H9 (cell line): Measurements from ENCODE around the gene CORO7. TPM values are rescaled to one million over a fixed set of nuclear protein-coding genes. Genes with fewer than 3 reads are reported as not detected.

Experiments
- DNase-seq: peaks from one replicate; pipeline ENCODE4 v3.0.0-alpha.2; 2017
- H2AFZ ChIP-seq: one replicate; pipeline ENCODE4 v1.6.1; 2013; ENCODE audit warnings: mild to moderate bottlenecking, low read length, control low read depth, moderate library complexity
- H2AK5ac ChIP-seq: 2 replicates; pipeline ENCODE4 v1.6.1; 2013; ENCODE audit warnings: low read length, control low read depth, mixed read lengths; ENCODE audit not compliant: insufficient read length
- H2BK120ac ChIP-seq: one replicate; pipeline ENCODE4 v1.6.1; 2013; ENCODE audit warnings: low read depth, mild to moderate bottlenecking, low read length, control low read depth, inconsistent platforms; ENCODE audit not compliant: poor library complexity, severe bottlenecking
- H2BK12ac ChIP-seq: 2 replicates; pipeline ENCODE4 v1.6.1; 2013; ENCODE audit warnings: low read length, control low read depth, mixed read lengths, low read depth; ENCODE audit not compliant: insufficient read length
- H2BK15ac ChIP-seq: 2 replicates; pipeline ENCODE4 v1.6.1; 2013; ENCODE audit warnings: low read depth, low read length, control low read depth
- H2BK20ac ChIP-seq: one replicate; pipeline ENCODE4 v1.6.1; 2013; ENCODE audit warnings: low read depth, mild to moderate bottlenecking, low read length, control low read depth, inconsistent platforms; ENCODE audit not compliant: poor library complexity, severe bottlenecking
- H2BK5ac ChIP-seq: 2 replicates; pipeline ENCODE4 v1.6.1; 2013; ENCODE audit warnings: low read length, control low read depth, mixed read lengths; ENCODE audit not compliant: insufficient read length
- H3K14ac ChIP-seq: 2 replicates; pipeline ENCODE4 v1.6.1; 2013; ENCODE audit warnings: low read length, control low read depth; ENCODE audit not compliant: insufficient read depth
- H3K18ac ChIP-seq: 2 replicates; pipeline ENCODE4 v1.6.1; 2013; ENCODE audit warnings: low read depth, mild to moderate bottlenecking, mixed read lengths, low read length, control low read depth; ENCODE audit not compliant: insufficient read length
- H3K23ac ChIP-seq: 2 replicates; pipeline ENCODE4 v1.6.1; 2013; ENCODE audit warnings: low read length, control low read depth, mixed read lengths, low read depth; ENCODE audit not compliant: insufficient read length
- H3K23me2 ChIP-seq: 2 replicates; pipeline ENCODE4 v1.6.1; 2013; ENCODE audit warnings: low read depth, mild to moderate bottlenecking, mixed read lengths, low read length, control low read depth; ENCODE audit not compliant: insufficient read length, poor library complexity, severe bottlenecking
- H3K27ac ChIP-seq: 2 replicates; pipeline ENCODE4 v1.5.1; 2013; ENCODE audit warnings: low read length, control low read depth, mixed read lengths, low read depth; ENCODE audit not compliant: insufficient read length
- H3K27me3 ChIP-seq: 2 replicates; pipeline ENCODE4 v1.6.1; 2013; ENCODE audit warnings: low read length, control low read depth, inconsistent platforms; ENCODE audit not compliant: insufficient read depth
- H3K4ac ChIP-seq: 2 replicates; pipeline ENCODE4 v1.6.1; 2013; ENCODE audit warnings: low read depth, mild to moderate bottlenecking, control low read depth, inconsistent platforms, low read length, moderate library complexity
- H3K4me1 ChIP-seq: 2 replicates; pipeline ENCODE4 v1.6.1; 2013; ENCODE audit warnings: low read length, control low read depth, inconsistent platforms; ENCODE audit not compliant: insufficient read depth
- H3K4me2 ChIP-seq: 2 replicates; pipeline ENCODE4 v1.6.1; 2013; ENCODE audit warnings: low read length, control low read depth, mixed read lengths; ENCODE audit not compliant: insufficient read length, insufficient read depth
- H3K56ac ChIP-seq: 2 replicates; pipeline ENCODE4 v1.6.1; 2013; ENCODE audit warnings: low read depth, mild to moderate bottlenecking, mixed read lengths, low read length, control low read depth; ENCODE audit not compliant: insufficient read length
- H3K79me1 ChIP-seq: 2 replicates; pipeline ENCODE4 v1.6.1; 2013; ENCODE audit warnings: low read depth, mild to moderate bottlenecking, moderate library complexity, low read length, control low read depth, inconsistent platforms; ENCODE audit not compliant: insufficient read depth, poor library complexity, severe bottlenecking
- H3K79me2 ChIP-seq: 2 replicates; pipeline ENCODE4 v1.6.1; 2013; ENCODE audit warnings: low read length, control low read depth, inconsistent platforms; ENCODE audit not compliant: insufficient read depth
- H3K9ac ChIP-seq: 2 replicates; pipeline ENCODE4 v1.6.1; 2013; ENCODE audit warnings: low read length, control low read depth, mixed read lengths; ENCODE audit not compliant: insufficient read length; ENCODE audit errors: extremely low read depth
- H3K9me3 ChIP-seq: one replicate; pipeline ENCODE4 v1.6.1; 2013; ENCODE audit warnings: low read depth, low read length, inconsistent platforms; ENCODE audit not compliant: control insufficient read depth
- H3T11ph ChIP-seq: one replicate; pipeline ENCODE4 v1.6.1; 2013; ENCODE audit warnings: mild to moderate bottlenecking, low read length, control low read depth, inconsistent platforms
- H4K20me1 ChIP-seq: one replicate; pipeline ENCODE4 v1.6.1; 2013; ENCODE audit not compliant: control insufficient read depth, insufficient read length, insufficient read depth
- H4K5ac ChIP-seq: 2 replicates; pipeline ENCODE4 v1.6.1; 2013; ENCODE audit warnings: low read depth, mild to moderate bottlenecking, mixed read lengths, low read length, control low read depth; ENCODE audit not compliant: insufficient read length
- H4K8ac ChIP-seq: replicated peaks from 2 replicates; pipeline ENCODE4 v1.6.1; 2013; ENCODE audit warnings: low read length, control low read depth, mixed read lengths, low read depth; ENCODE audit not compliant: insufficient read length
- H4K91ac ChIP-seq: 2 replicates; pipeline ENCODE4 v1.6.1; 2013; ENCODE audit warnings: low read depth, mild to moderate bottlenecking, moderate library complexity, mixed read lengths, low read length, control low read depth; ENCODE audit not compliant: insufficient read length
- H3K27ac Mint-ChIP-seq, 3 experiments: 2 replicates in 2 of 3; 3 replicates in 1 of 3; pipeline ENCODE4 v1.8.0; 2020 to 2021; ENCODE audit warnings: mixed read lengths in 3 of 3, mild to moderate bottlenecking in 1 of 3, moderate library complexity in 1 of 3
- H3K27me3 Mint-ChIP-seq: 2 replicates; pipeline ENCODE4 v1.8.0; 2021; ENCODE audit warnings: low read depth, mild to moderate bottlenecking, moderate library complexity, mixed read lengths
- H3K36me3 Mint-ChIP-seq, 3 experiments: 2 replicates in 2 of 3; 3 replicates in 1 of 3; pipeline ENCODE4 v1.8.0; 2020 to 2021; ENCODE audit warnings: low read depth in 3 of 3, mixed read lengths in 3 of 3; ENCODE audit not compliant: insufficient read depth in 1 of 3
- H3K4me1 Mint-ChIP-seq, 2 experiments: 2 replicates each; pipeline ENCODE4 v1.8.0; 2020; ENCODE audit warnings: mixed read lengths in 2 of 2
- H3K4me3 Mint-ChIP-seq, 2 experiments: 2 replicates in 1 of 2; 3 replicates in 1 of 2; pipeline ENCODE4 v1.8.0; 2020 to 2021; ENCODE audit warnings: mild to moderate bottlenecking in 2 of 2, mixed read lengths in 2 of 2, moderate library complexity in 1 of 2
- H3K9me3 Mint-ChIP-seq, 2 experiments: 2 replicates in 1 of 2; 3 replicates in 1 of 2; pipeline ENCODE4 v1.8.0; 2020; ENCODE audit warnings: mild to moderate bottlenecking in 2 of 2, mixed read lengths in 2 of 2, moderate library complexity in 1 of 2
- CTCF ChIP-seq: fragments of 200-600 bp; sonication (generic); conservative IDR thresholded peaks from 3 replicates; pipeline ENCODE4 v1.8.0; 2021; ENCODE audit warnings: antibody characterized with exemption, mild to moderate bottlenecking
- WGBS: extraction: QIAGEN DNeasy Blood & Tissue Kit; methylation state at CpG from one replicate; pipeline ENCODE4 v1.1.7; 2013; ENCODE audit warnings: missing lambda C conversion rate, low lambda C conversion rate, mixed read lengths; ENCODE audit not compliant: insufficient read length; ENCODE audit errors: extremely low coverage; 5-methylcytosine and 5-hydroxymethylcytosine counted together
- total RNA-seq: library from RNA; stranded (reverse); gene quantifications from 2 replicates; pipeline ENCODE4 v1.2.1, GENCODE V29; 2021

Gene CORO7
- total RNA-seq, 1 experiment from 2014 or later, result 38.4 TPM

DNA sequence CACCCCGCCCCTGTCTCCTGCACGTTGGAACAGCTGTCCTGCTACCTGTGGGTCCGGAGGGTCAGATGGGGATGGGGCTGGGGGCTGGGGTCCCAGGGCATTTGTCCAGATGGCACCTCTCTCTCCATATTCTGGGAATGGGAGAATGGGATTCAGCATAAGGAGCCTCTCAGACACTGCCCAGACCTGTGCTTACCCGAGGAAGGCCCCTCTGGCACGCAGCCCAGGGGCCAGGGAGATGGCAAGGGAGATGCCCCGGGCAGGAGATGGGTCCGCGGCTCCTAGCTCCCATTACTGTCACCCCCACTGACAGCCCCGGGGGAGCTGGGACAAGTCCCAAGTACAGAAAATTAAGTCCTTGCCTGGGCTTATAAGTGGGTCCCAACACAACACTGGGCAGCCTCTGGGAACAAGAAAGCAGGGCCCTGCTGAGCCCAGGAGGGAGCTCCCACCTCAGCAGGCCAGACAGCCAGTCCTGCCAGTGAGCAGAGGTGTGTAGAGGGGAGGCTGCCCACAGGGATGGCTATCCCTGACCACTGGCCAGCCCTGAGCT lies 43.0 kb downstream of the CORO7 start:
- H3K4me1 ChIP-seq, result peaks cover 11% of the 10 kb centered on the region; the same call in 1 of the 2 replicates
- Mint-ChIP-seq H3K27me3 (no peaks in the 10 kb centered on the region), H3K27ac (no peak overlapping the region), H3K4me3 (peak overlapping the region in 1 of 2 experiments; percentile 71; a peak in 2 of 5 replicates), H3K9me3 (no peaks in the 10 kb centered on the region), H3K4me1 (peaks cover 34 to 48% of the 10 kb centered on the region in 2 experiments), H3K36me3 (peaks cover 0 to 3% (median 2%) of the 10 kb centered on the region in 3 experiments; a peak in 1 of 7 replicates)
- no peak for TF ChIP-seq CTCF
- no peak overlapping the region for H2BK20ac ChIP-seq
- no peak overlapping the region for H4K8ac ChIP-seq
- no peak overlapping the region for H2BK120ac ChIP-seq
- no peak overlapping the region for H4K5ac ChIP-seq
- no peak for DNase-seq
- H2BK5ac ChIP-seq, result no peak overlapping the region
- WGBS, result no CpG with 5 or more reads among the region's 9 CpGs
- H3K4me2 ChIP-seq, result no peak overlapping the region
- no peak overlapping the region for H4K91ac ChIP-seq
- no peak overlapping the region for H3K56ac ChIP-seq
- H2BK15ac ChIP-seq, result no peak overlapping the region
- no peaks in the 10 kb centered on the region for H3K9me3 ChIP-seq
- no peak overlapping the region for H3K4ac ChIP-seq
- no peak overlapping the region for H2AK5ac ChIP-seq
- H3K79me2 ChIP-seq, result peaks cover 1% of the 10 kb centered on the region; the same call in 1 of the 2 replicates
- no peaks in the 10 kb centered on the region for H3K27me3 ChIP-seq
- H4K20me1 ChIP-seq, result no peaks in the 10 kb centered on the region
- no peaks in the 10 kb centered on the region for H3K79me1 ChIP-seq
- no peaks in the 10 kb centered on the region for H3K23me2 ChIP-seq
- no peak overlapping the region for H3K9ac ChIP-seq
- peak overlapping the region; percentile 62 for H3K14ac ChIP-seq
- H3K27ac ChIP-seq, result no peak overlapping the region
- no peak overlapping the region for H3K18ac ChIP-seq
- H2BK12ac ChIP-seq, result no peak overlapping the region
- no peak overlapping the region for H2AFZ ChIP-seq
- no peak overlapping the region for H3K23ac ChIP-seq
- H3T11ph ChIP-seq, result no peak overlapping the region
